Measurements from ENCODE around the gene CBS.
"Not testable (repeated sequence)": the region's sequence is repeated elsewhere in the genome, so short reads cannot be mapped to it uniquely, and the experiment has no call there.

DNA sequence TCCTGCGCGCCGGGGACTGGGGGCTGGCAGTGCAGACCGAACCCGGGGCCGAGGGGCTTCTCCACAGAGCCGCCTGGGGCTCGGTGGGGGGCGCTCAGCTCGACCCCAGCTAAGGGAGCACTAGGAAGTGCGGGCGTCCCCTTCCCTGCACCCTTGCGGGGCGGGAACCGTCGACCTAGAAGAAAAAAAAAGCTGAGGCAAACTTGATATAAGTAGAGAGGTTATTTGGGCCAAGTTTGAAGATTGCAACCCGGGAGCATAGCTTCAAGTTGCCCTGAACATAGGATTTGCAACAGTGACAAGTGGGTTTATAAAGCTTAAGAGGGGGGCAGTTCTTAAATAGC, 32.1 kb upstream of the CBS start:
- TF ChIP-seq RAD21 (IDR thresholded peaks at IDR 0.05); FOXA2 (IDR thresholded peaks at IDR 0.05); NR2F2 (IDR thresholded peaks at IDR 0.05); FOXA1 (IDR thresholded peaks at IDR 0.05); YY1 (IDR thresholded peaks at IDR 0.05); HNF4A (conservative IDR thresholded peaks at IDR 0.05); TAF1 (conservative IDR thresholded peaks at IDR 0.05); SP1 (IDR thresholded peaks at IDR 0.05); EGR1 (IDR thresholded peaks at IDR 0.05; ENCODE audit: low read depth in 2 of 2); HNF4G (IDR thresholded peaks at IDR 0.05); GABPA (IDR thresholded peaks at IDR 0.05 in 1 of 2, conservative IDR thresholded peaks at IDR 0.05 in 1 of 2): not testable (repeated sequence)
- TF ChIP-seq, protein P1, sequence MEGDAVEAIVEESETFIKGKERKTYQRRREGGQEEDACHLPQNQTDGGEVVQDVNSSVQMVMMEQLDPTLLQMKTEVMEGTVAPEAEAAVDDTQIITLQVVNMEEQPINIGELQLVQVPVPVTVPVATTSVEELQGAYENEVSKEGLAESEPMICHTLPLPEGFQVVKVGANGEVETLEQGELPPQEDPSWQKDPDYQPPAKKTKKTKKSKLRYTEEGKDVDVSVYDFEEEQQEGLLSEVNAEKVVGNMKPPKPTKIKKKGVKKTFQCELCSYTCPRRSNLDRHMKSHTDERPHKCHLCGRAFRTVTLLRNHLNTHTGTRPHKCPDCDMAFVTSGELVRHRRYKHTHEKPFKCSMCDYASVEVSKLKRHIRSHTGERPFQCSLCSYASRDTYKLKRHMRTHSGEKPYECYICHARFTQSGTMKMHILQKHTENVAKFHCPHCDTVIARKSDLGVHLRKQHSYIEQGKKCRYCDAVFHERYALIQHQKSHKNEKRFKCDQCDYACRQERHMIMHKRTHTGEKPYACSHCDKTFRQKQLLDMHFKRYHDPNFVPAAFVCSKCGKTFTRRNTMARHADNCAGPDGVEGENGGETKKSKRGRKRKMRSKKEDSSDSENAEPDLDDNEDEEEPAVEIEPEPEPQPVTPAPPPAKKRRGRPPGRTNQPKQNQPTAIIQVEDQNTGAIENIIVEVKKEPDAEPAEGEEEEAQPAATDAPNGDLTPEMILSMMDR (IDR thresholded peaks at IDR 0.05; ENCODE audit: low read depth, low read length, missing input control): not testable (repeated sequence)

Data from liver (tissue), 3 donors.